IPS-NIHi11 (cell line): ENCODE measurements around the gene PLEKHM1.

Experiments used
- DNase-seq: peaks from one replicate; pipeline ENCODE4 v3.0.0; 2012; ENCODE audit warnings: mixed read lengths, low spot score

The PLEKHM1 gene

DNA sequence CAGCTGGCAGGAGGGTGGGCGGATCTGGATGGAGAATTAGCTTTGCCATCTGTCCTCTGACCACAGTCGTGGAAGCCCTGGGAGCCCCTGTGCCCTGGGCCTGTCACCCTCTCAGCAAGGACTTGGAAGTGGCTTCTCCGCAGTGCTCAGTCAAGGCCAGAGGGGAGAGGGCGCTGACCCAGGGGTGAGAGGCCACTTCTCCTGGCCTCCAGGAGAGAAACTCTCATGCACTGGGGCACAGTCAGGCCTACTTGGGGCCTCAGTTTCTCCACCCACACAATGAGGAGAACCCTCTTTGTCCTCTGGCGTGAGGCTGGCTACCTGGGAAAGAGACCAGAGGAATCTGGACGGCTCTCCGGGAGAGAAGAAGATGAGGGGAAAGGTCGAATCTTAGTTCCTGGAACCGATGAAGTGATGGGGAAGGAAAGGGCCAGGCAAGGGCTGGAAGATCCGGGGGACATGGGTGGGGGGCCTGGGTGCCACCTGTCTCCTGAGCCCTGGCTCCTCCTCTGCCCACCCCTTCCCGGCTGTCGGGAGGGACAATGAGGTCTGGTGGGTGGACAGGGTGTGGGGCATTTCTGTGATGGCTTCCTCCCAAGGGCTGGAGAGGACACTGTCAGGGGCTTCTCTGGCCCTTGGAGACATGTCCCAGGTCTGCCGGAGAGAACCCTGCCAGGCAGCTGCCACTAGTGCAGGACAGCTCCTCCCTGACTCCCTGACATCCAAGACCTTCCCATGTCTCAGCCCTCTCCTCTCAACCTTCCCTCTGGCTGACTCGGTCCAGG is 48.8 kb downstream of the PLEKHM1 start:
- no peak for DNase-seq

DNA sequence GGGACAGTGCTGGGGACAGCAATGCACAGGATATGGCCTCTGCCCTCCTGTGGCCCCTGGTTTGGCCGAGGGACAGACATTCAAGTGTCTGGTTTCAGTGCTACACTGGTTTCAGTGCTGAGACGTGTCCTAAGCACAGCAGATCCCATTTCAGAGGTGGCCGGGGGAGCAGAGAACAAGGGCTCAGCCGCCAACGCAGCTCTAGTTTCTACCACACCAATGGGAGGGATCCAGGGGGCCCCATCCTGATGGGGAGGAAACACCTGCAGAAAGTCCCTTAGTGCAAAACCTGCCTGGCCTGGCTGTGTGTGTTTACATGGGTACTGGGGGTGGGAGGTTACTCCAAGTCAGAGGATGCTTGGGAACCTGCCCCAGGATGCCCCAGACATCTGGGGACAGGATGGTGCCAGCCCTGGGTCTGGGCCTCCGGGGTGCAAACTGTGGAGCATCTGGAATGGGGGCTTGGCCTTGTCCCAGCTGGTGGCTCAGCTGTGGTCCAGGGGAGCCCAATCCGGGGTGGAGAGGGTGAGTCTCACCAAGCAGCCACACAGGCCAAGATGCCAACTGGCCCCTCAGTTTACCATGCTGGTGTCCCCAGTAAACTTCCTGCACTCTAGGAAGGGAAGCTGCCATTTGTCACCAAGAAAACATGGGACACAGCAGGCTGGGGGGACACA is 49.5 kb downstream of the PLEKHM1 start:
- DNase-seq, result peak; percentile 37

DNA sequence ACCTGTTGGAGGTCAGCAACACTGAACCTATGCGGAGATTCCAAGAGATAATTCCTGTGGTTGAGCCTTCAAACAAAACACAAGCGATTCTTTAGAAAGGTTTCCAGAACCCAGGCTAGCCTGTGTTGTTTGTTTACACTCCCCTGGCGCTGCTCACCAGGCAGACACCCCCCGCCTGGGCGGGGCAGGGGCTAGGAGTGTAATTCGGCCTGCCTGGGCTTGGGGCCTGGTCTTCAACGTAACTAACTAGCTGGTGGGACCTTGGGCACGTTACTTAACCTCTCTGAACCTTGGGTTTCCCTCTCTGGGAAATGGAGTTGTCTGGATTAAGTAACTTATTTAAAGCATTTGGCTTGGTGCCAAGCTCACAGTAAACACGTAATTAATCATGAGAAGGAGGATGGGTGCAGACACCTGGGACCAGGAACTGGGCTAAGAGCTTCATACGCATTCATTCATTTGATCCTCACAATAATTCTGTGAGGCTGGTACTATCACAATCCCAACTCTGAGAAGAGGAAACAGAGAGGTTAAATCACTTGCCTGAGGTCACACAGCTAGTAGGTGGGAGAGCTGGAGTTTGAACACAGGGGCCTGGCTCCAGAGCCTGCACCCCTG is 50.3 kb downstream of the PLEKHM1 start:
- DNase-seq, result peak; percentile 60

DNA sequence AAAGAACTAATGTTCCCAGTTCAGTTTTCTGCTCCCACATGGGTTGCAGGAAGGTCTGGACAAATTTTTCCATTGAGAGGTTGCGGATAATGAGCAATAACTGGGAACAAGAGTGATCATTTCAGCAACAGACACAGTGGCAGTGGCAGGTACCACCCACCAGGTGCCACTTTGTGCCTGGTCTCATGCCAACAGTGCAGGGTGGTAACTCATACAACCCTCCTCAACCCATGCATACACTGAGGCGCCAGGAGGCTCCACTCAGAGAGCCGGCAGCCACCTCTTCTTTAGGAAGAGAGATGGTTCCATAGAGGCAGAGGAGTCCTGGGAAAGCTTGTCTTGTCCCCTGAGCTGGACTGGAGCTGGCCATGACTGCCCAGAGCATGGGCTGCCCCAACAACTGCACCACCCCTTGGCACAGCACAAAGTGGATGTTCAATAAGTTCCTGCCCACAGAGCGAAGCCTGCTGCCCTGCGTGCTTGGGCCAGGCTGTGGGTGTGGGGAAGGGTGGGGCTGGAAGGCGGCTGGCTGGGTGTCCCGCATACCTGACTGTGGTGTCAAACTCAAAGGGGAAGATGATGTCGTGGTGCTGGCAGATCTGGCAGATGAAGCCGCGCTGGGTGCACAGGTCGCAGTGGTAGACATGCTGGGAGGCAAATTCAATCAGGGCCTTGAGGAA is 51.5 kb downstream of the PLEKHM1 start:
- DNase-seq, result no peak

DNA sequence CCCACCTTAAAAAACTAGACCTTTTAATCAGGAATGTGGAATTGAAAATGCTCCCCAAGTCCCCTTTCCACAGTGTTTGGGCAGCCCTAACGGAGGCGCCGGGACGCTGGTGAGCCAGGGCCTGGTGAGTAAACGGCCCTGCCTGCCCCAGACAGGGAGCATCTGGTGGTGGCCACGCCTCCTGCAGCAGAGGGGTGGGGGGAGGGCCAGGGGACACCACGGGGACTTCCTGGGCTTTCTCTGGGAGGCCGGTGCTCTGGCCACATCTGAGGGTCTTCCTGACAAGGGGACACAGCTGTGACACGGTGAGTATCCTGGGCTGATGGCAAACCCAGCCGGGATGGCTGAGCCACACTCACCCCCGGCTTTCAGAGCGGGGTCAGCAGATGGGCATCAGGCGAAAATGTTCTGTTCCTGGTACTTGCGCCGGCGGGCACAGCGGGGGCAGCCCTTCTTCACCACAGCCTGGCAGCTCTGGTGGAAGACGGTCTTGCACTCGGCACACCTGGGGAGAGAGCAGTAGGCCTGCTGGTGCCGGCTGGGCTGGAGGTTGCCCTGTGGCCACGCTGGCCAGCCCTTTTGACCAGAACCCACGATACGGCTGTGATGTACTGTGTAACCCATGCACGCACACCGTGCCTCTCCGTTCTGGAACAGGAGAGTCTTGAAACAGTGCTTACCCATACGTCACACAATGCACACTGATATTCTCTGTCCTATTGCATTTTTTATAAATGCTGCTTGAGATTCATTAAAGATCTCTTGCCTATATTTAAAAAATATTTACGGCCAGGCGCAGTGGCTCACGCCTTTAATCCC is 52.8 kb downstream of the PLEKHM1 start:
- peak; percentile 50 for DNase-seq

DNA sequence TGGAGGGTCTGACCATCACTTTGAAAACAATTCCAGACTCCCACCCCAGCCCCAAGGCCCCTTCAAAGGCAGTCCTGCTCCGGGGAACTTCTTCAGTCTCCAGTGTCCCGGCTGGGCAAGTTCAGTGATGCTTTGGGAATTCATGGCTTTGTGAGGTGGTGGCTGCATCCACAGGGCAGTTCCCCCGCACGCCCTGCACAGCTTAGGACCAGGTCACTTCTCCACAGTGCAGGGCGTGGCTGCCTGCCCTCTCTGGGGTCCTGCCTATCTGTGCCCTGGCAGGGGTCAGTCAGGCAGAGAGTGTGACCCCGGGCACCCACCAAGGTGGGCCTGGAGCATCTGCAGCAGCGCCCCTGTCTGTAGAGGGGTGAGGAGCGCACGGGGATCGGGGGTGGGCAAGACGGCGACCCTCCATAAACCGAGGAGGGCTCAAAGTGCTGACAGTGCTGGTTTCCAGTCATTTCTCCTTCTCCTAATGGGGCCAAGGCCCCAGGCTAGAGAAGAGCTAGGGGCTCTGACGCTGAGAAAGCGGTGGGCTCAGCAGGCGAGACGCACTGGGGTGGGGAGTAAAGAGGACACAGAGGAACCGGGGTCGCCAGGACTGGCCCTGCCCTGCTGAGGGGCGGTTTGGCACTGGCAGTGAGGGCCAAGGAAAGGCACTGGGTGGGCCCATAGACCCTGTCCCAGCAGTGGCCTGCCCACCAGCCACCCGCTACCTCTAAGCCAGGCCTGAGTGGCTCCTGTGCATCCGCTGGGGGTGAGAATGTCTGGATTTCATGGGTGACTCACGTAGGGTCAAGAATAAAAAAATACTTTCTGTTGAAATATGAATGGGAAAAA is 53.7 kb downstream of the PLEKHM1 start:
- no peak for DNase-seq

DNA sequence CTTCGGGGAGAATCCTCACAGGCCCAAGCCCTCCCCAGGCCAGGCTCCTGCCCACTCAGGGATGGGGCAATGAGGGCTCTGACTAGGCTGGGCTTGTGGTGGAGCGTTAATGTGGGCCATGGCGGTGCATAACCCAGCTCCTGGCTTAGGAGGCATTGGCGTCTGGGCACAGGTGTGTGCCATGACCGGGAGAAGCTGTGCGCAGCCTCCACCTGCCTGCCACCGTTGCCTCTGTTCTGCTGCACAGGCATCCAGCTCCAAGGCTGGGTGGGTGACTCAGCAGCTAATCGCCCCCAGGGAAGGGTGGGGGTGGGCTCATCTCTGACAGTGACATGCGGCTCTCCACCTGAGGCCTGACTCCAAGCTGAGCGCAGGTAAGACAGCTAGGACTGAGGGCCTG is 54.4 kb downstream of the PLEKHM1 start:
- DNase-seq, result no peak

DNA sequence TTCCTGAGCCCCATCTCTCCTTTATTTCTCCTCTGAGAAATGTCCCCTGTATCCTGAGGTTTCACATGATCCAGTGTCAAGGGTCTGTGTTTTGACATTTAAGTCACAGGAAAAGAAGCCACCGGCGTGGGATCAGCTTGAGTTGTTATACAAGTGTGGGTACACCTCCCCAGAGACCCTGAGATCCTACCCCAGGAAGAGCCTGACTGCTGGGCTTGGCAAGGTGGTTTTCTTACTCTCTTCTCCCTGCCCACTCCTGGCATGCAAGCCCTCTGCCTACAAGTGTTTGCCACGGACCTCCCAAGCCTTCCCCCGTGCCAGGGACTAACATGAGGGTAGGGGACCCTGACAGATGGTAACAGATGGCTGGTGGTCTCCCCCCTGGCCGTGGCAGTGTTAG is 55.0 kb downstream of the PLEKHM1 start:
- no peak for DNase-seq

DNA sequence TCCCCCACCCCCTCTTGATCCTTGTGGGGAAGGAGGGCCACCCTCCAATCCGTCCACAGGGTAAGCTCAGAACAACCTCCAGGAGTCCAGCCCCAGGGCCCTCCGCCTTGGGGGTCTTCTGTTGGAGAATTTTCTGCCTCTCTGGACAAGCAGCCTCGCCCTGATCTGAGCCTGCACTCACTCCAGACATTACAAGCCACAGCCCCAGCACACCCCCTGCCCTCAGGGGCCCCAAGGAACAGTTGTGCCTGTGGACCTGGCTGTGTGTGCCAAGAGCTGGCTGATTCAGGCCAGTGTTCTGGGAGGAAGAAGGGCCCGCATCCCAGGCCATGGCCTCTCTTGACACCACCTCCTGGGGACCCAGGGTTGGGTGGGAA is 57.4 kb downstream of the PLEKHM1 start:
- DNase-seq, result no peak

DNA sequence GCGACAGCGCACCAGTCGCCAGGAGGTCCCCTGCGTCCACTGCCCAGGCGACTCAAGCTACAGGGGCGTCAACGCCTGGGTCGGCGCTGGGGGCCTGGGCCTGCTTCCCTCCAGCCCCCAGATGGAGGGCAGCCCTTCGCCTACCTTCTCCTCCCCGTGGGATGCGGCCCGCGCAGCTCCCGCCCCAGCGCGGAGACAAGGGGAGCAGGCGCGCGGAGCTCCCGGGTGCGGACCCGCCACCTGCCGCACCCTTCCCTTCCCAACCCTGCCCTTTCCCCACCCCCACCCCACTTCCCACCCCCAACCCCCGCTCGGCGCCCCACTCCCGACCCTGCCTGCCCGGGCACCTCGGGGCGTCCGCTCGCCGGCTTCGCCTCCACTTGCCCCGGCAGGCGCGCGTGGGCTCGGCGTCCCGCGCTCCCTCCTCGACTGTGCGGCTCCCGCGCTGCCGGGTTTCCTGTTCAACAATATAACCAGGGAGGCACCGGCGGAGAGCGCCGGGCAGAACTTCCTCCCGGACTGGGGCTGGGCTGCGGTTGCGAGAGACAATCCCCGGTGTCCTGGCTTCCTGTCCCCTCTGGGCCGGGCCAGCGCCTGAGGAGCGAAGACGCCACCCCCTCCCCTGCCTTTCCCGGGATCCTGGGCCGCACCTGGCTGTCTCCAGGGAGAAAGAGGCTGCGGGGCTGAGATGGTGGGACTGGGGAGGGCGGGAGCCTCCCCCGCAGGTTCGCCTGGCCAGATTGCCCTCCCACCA is 57.9 kb downstream of the PLEKHM1 start, which contains the start of gene ARHGAP27:
Gene ARHGAP27, minus strand, starts transcription at position 466 of the 754 bp plus-strand sequence. CDS start 2,591 bp downstream, outside the sequence.
- DNase-seq, result peak; percentile 68

DNA sequence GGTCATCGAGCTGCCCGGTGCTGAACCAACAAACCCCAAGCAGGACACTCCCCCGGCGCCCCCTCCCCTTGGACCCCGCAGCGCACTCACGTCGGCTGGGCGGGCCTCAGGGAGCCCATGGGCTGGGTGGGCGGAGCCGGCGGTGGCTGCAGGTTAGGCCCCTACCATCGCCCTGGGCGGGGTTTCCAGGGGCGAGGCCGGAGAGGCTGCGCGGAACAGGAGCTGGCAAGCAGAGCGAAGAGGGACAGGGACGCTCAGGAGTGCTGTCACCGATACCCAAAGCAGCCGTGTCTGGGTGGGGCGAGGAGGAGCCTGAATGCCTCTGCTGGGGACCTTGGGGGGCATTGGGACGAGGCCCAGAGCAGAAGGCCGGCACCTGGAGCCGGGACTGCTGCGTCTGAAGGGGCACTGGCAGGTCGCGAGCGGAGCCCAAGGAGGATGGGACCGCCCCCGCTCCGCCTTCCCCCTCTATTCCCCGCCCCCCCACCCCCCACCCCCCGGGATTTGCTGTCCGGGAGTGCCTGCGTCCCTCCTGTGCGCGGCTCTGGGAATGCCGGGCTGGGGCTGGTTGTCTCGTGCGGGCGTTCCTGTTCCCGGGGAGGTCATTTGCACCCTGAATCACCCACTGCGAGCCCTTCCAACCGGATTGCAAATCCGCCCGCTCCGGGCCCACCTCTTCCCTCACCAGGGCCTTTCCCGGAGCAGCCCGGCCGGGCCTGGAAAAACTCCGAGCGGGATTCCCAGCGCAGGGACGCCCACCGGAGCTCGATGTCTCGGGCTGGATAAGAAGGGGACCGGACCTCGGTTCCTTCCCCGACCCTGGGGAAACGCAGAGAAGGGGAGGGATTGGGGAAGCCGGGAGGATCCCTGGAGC is 58.8 kb downstream of the PLEKHM1 start:
- peak; percentile 94 for DNase-seq

DNA sequence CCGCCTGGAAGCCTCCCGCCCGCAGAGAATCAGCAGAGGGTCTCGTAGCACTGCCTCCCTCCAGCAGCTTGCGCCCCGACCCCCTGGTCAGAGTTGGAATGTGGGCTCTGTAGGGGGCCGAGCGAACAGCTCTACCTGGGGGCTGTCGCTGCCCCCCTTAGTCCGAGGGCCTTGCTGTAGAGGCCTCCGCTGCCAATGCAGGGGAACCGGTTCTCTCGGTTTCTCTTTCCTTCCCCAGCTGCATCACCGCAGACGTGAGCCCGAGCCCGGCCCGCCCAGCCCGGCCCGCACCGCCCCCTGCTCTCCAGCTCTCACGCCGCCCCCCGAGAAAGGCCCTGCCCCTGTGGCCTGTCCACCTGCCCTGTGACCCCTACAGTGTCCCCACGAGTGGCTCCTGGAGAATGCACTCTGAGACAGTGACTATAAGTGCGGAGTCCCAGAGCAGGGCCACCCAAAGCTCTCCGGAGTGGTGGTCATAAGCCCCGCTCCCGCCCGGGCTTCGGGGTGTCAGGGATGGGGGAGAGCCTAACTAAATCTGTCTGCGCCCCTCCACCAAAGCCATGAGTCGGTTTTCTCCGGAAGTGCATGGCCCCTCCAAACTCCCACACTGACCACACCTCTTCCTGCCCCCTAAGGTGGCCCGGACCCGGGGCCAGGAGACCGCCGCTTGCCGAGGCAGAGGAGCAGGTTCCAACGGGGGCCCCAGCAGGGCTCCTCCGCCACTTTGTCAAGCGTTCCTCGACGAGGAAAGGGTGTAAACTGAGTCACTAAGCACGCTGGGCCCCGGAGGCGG is 59.6 kb downstream of the PLEKHM1 start:
- DNase-seq, result peak; percentile 64

DNA sequence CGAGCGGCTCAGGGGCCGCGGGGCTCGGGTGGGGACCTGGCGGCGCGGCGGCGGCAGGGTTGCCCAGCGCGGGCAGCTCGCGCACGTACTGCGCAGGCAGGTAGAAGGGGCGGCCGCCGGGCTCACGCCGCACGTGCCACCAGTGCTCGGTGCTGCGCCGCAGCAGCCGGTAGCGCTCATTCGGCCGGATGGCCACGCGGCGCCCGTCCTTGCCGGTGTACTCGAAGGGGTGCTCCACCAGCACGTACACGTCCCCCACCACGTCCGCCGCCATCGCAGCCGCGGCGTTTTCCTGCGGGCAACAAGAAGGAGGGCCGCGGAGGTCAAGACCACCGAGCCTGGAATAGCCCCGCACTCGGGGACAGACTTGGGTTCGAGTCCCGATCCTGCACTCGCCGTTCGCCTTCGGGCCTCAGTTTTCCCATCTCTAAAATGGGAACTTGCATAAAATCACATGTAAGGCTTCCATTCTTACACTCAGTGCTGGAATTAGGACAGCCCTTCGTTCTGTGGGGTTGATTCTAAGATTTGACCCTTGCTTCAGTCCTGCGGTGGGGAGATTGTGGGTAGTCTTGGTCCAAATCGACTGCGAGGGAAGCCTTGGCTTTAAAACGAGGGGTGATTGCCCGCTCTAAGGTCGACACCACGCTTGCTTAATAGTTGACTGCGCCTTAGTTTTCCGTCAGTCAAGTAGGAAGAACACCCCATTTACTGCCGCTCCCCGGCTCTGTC is 60.3 kb downstream of the PLEKHM1 start:
- peak; percentile 20 for DNase-seq

DNA sequence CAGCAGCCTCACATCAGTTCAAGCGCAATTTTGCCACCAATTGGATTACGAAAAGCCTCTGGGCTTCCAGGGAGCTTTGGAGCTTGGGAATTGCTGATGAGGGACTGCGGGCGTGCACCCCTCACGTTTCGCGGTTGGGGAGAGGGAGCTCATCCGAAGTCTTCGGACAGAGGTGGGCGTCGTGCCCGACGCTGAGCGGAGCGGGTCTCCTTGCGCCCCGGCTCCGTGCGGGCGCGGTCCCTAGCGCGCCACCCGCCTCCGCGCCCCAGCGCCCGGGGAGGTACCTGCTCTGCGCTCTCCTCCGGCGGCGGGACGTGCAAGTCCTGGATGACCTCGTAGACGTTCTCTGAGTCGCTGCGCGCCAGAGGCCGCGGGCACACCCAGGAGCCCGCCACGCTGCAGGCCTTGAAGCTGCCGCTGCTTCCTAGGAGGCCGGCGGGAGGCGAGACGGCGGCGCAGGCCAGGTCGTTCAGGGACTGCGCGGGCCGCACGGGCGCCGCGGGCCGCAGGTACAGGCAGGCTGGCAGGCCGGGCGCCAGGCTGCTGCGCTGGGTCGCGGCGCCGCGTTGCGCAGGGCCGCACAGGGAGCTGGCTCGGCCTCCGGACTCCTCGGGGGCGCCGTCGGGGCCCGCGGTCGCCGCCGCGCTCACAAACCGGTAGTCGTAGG is 61.0 kb downstream of the PLEKHM1 start:
- peak; percentile 20 for DNase-seq

DNA sequence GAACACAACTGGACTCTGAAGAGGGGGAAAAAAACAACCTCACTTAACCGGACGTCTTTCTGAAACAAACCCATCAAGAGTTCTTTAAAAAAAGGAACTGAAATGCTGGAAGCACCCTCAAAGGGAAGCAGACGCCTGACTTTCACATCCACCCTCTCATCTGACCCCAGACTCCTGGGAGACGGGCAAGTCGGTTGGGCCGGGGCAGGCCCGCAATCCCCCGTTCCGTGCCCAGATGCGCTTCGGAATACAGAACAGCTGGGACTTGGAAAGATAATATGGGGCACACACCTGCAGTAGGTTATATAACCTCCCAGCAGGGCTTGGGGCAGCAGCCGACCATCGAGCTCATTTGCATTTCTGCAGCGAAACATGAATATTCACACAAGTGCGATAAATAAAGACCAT is 61.6 kb downstream of the PLEKHM1 start:
- DNase-seq, result peak; percentile 0

DNA sequence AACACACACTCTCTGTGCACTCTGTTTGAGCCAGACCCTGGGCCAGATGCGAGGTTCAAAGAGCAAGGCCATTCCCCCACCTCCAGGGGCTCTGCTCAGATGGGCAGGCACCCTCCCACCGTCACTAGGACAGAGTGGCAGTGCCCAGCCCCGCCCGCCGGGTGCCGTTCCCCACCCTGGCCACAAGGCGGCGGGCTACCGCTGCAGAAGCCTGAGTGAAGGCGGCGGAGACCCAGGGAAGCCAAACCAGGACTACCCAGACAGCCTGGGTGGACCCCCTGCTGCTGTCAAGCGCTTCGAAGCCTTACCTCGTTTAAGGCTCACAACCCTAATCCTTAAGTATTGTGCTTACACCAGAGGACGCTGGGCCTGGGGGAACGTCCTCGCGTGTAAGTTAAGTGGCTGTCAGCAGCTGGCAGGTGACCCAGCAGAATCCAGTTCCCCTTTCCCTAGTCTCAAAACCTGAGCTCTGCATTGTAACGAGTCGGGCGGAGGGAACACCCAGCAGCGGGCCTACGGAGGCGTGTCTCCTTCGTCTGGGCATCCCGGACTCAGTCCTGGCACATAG is 62.4 kb downstream of the PLEKHM1 start:
- DNase-seq, result peak; percentile 78
